ENCODE data around the gene MAST4. TPM values are rescaled to one million over a fixed set of nuclear protein-coding genes. Genes with fewer than 3 reads are reported as not detected.
A peak's percentile ranks its signal among the peaks of the same experiment; 100 is the strongest.

Gene MAST4
- total RNA-seq, 1 experiment from 2014 or later = 11.8 TPM

GRCh38 chr5:66788556-66788955, 192.4 kb downstream of the MAST4 start:
- Histone ChIP-seq H4K20me1 (ENCODE audit: insufficient read depth, low read depth, low read length) (no peaks in the 10 kb centered on the region), H3K4me2 (ENCODE audit: low read depth, low read length, poor library complexity, severe bottlenecking) (no peak overlapping the region), H2AFZ (ENCODE audit: low read length) (no peak overlapping the region), H3K4me3 (ENCODE audit: low read length) (no peak overlapping the region), H3K27me3 (ENCODE audit: low read length) (no peaks in the 10 kb centered on the region), H3K9ac (ENCODE audit: low read length) (no peak overlapping the region), H3K9me2 (replicated peaks; ENCODE audit: insufficient read depth, low read length) (no peaks in the 10 kb centered on the region), H3K4me1 (ENCODE audit: low read length) (peaks cover 5% of the 10 kb centered on the region; the same call in 1 of the 2 replicates), H3K9me3 (ENCODE audit: low read length) (no peaks in the 10 kb centered on the region), H3K36me3 (ENCODE audit: insufficient read depth, low read length) (no peaks in the 10 kb centered on the region), H3K27ac (ENCODE audit: low read length) (no peak overlapping the region), H3K79me2 (ENCODE audit: low read length) (no peaks in the 10 kb centered on the region)
- no peak for DNase-seq

- Histone ChIP-seq H3K79me2 (ENCODE audit: low read length) (no peaks in the 10 kb centered on the region), H3K4me3 (ENCODE audit: low read length) (no peak overlapping the region), H3K9ac (ENCODE audit: low read length) (no peak overlapping the region), H3K36me3 (ENCODE audit: insufficient read depth, low read length) (no peaks in the 10 kb centered on the region), H3K27ac (ENCODE audit: low read length) (no peak overlapping the region), H3K4me2 (ENCODE audit: low read depth, low read length, poor library complexity, severe bottlenecking) (no peak overlapping the region), H3K9me3 (ENCODE audit: low read length) (no peaks in the 10 kb centered on the region), H3K27me3 (ENCODE audit: low read length) (no peaks in the 10 kb centered on the region), H3K9me2 (replicated peaks; ENCODE audit: insufficient read depth, low read length) (no peaks in the 10 kb centered on the region), H3K4me1 (ENCODE audit: low read length) (peaks cover 5% of the 10 kb centered on the region; the same call in 1 of the 2 replicates), H2AFZ (ENCODE audit: low read length) (no peak overlapping the region), H4K20me1 (ENCODE audit: insufficient read depth, low read depth, low read length) (no peaks in the 10 kb centered on the region)
- DNase-seq = no peak
These were observed 193.2 kb downstream of the MAST4 start for GRCh38 chr5:66789434-66789833.

GRCh38 chr5:66793049-66793448, 196.9 kb downstream of the MAST4 start:
- Histone ChIP-seq H3K27me3 (ENCODE audit: low read length) (no peaks in the 10 kb centered on the region), H4K20me1 (ENCODE audit: insufficient read depth, low read depth, low read length) (no peaks in the 10 kb centered on the region), H3K36me3 (ENCODE audit: insufficient read depth, low read length) (no peaks in the 10 kb centered on the region), H3K4me1 (ENCODE audit: low read length) (peaks cover 2% of the 10 kb centered on the region; the same call in 1 of the 2 replicates), H3K79me2 (ENCODE audit: low read length) (no peaks in the 10 kb centered on the region), H2AFZ (ENCODE audit: low read length) (no peak overlapping the region), H3K27ac (ENCODE audit: low read length) (no peak overlapping the region), H3K9ac (ENCODE audit: low read length) (no peak overlapping the region), H3K4me2 (ENCODE audit: low read depth, low read length, poor library complexity, severe bottlenecking) (no peak overlapping the region), H3K9me2 (replicated peaks; ENCODE audit: insufficient read depth, low read length) (no peaks in the 10 kb centered on the region), H3K9me3 (ENCODE audit: low read length) (no peaks in the 10 kb centered on the region), H3K4me3 (ENCODE audit: low read length) (no peak overlapping the region)
- no peak for DNase-seq

DNA sequence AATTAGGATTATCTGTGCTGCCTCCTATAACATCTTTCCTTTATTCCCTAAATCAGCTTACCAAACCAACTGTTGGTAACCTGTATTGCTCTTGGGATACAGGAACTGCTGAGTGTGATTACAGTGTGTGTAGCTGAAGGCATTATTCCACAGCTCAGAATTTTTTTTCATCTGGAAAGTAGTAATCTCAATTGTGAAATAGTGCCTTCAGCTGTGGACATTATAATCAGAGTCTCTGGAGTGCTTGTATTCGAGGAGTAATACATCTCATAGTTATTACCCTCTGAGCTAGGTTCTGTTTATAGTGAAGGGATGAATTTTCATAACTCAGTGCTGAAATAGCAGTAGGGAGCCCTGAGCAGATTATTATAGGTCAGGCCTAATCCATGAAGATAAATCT, 199.5 kb downstream of the MAST4 start:
- no peak for DNase-seq
- Histone ChIP-seq H3K36me3 (ENCODE audit: insufficient read depth, low read length) (no peaks in the 10 kb centered on the region), H3K9ac (ENCODE audit: low read length) (no peak overlapping the region), H2AFZ (ENCODE audit: low read length) (no peak overlapping the region), H4K20me1 (ENCODE audit: insufficient read depth, low read depth, low read length) (no peaks in the 10 kb centered on the region), H3K9me3 (ENCODE audit: low read length) (no peaks in the 10 kb centered on the region), H3K4me2 (ENCODE audit: low read depth, low read length, poor library complexity, severe bottlenecking) (no peak overlapping the region), H3K27me3 (ENCODE audit: low read length) (no peaks in the 10 kb centered on the region), H3K4me1 (ENCODE audit: low read length) (no peaks in the 10 kb centered on the region), H3K79me2 (ENCODE audit: low read length) (no peaks in the 10 kb centered on the region), H3K27ac (ENCODE audit: low read length) (no peak overlapping the region), H3K9me2 (replicated peaks; ENCODE audit: insufficient read depth, low read length) (no peaks in the 10 kb centered on the region), H3K4me3 (ENCODE audit: low read length) (no peak overlapping the region)

- DNase-seq = peak; percentile 52
- no peaks in the 10 kb centered on the region for H3K4me1 ChIP-seq (ENCODE audit: low read length)
- H3K36me3 ChIP-seq (ENCODE audit: insufficient read depth, low read length) = no peaks in the 10 kb centered on the region
- H3K27ac ChIP-seq (ENCODE audit: low read length) = no peak overlapping the region
- no peak overlapping the region for H3K4me2 ChIP-seq (ENCODE audit: low read depth, low read length, poor library complexity, severe bottlenecking)
- H3K9me3 ChIP-seq (ENCODE audit: low read length) = no peaks in the 10 kb centered on the region
- no peak overlapping the region for H3K9ac ChIP-seq (ENCODE audit: low read length)
- no peaks in the 10 kb centered on the region for H3K9me2 ChIP-seq (replicated peaks; ENCODE audit: insufficient read depth, low read length)
- H4K20me1 ChIP-seq (ENCODE audit: insufficient read depth, low read depth, low read length) = no peaks in the 10 kb centered on the region
- no peaks in the 10 kb centered on the region for H3K79me2 ChIP-seq (ENCODE audit: low read length)
- no peak overlapping the region for H3K4me3 ChIP-seq (ENCODE audit: low read length)
- no peaks in the 10 kb centered on the region for H3K27me3 ChIP-seq (ENCODE audit: low read length)
- no peak overlapping the region for H2AFZ ChIP-seq (ENCODE audit: low read length)
These were observed 200.4 kb downstream of the MAST4 start for GRCh38 chr5:66796305-66797292.

DNA sequence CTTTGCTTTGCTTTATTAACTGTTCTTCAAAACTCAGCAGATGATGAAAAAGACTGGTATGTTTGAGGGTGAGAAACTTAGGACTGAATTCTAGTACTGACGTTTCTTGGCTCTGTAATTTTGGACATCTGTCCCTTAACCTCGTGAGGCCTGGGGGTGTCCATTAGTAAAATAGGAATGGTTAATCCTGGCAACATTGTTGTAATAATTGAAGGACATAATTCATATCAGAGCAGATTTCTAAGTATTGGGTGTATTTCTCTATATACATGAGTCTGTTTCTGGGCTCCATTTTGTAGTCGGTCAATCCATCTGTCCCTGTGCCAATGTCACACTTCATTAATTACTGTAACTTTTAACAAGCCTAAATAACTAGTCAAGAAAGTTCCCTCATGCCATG, 206.7 kb downstream of the MAST4 start:
- H4K20me1 ChIP-seq (ENCODE audit: insufficient read depth, low read depth, low read length) = no peaks in the 10 kb centered on the region
- no peaks in the 10 kb centered on the region for H3K9me2 ChIP-seq (replicated peaks; ENCODE audit: insufficient read depth, low read length)

GRCh38 chr5:66805514-66806430, 209.6 kb downstream of the MAST4 start:
- Histone ChIP-seq H3K79me2 (ENCODE audit: low read length) (no peaks in the 10 kb centered on the region), H3K27ac (ENCODE audit: low read length) (no peak overlapping the region), H3K4me2 (ENCODE audit: low read depth, low read length, poor library complexity, severe bottlenecking) (no peak overlapping the region), H3K27me3 (ENCODE audit: low read length) (no peaks in the 10 kb centered on the region), H3K9ac (ENCODE audit: low read length) (no peak overlapping the region), H4K20me1 (ENCODE audit: insufficient read depth, low read depth, low read length) (no peaks in the 10 kb centered on the region), H3K4me3 (ENCODE audit: low read length) (no peak overlapping the region), H2AFZ (ENCODE audit: low read length) (no peak overlapping the region), H3K4me1 (ENCODE audit: low read length) (peaks cover 7% of the 10 kb centered on the region), H3K9me2 (replicated peaks; ENCODE audit: insufficient read depth, low read length) (no peaks in the 10 kb centered on the region), H3K36me3 (ENCODE audit: insufficient read depth, low read length) (no peaks in the 10 kb centered on the region), H3K9me3 (ENCODE audit: low read length) (no peaks in the 10 kb centered on the region)
- DNase-seq = no peak

More for the DNA sequence above, 206.7 kb downstream of the MAST4 start:
- DNase-seq = no peak
- H3K4me2 ChIP-seq (ENCODE audit: low read depth, low read length, poor library complexity, severe bottlenecking) = no peak overlapping the region
- H2AFZ ChIP-seq (ENCODE audit: low read length) = no peak overlapping the region
- H3K4me3 ChIP-seq (ENCODE audit: low read length) = no peak overlapping the region
- no peaks in the 10 kb centered on the region for H3K36me3 ChIP-seq (ENCODE audit: insufficient read depth, low read length)
- no peaks in the 10 kb centered on the region for H3K79me2 ChIP-seq (ENCODE audit: low read length)
- no peaks in the 10 kb centered on the region for H3K27me3 ChIP-seq (ENCODE audit: low read length)
- no peaks in the 10 kb centered on the region for H3K4me1 ChIP-seq (ENCODE audit: low read length)
- no peak overlapping the region for H3K27ac ChIP-seq (ENCODE audit: low read length)
- no peak overlapping the region for H3K9ac ChIP-seq (ENCODE audit: low read length)
- H3K9me3 ChIP-seq (ENCODE audit: low read length) = no peaks in the 10 kb centered on the region

- Histone ChIP-seq H3K9me3 (ENCODE audit: low read length) (no peaks in the 10 kb centered on the region), H4K20me1 (ENCODE audit: insufficient read depth, low read depth, low read length) (no peaks in the 10 kb centered on the region), H3K4me3 (ENCODE audit: low read length) (no peak overlapping the region), H3K4me1 (ENCODE audit: low read length) (peaks cover 27% of the 10 kb centered on the region), H3K27ac (ENCODE audit: low read length) (no peak overlapping the region), H3K79me2 (ENCODE audit: low read length) (no peaks in the 10 kb centered on the region), H2AFZ (ENCODE audit: low read length) (no peak overlapping the region), H3K27me3 (ENCODE audit: low read length) (no peaks in the 10 kb centered on the region), H3K9me2 (replicated peaks; ENCODE audit: insufficient read depth, low read length) (no peaks in the 10 kb centered on the region), H3K9ac (ENCODE audit: low read length) (no peak overlapping the region), H3K4me2 (ENCODE audit: low read depth, low read length, poor library complexity, severe bottlenecking) (no peak overlapping the region), H3K36me3 (ENCODE audit: insufficient read depth, low read length) (no peaks in the 10 kb centered on the region)
- DNase-seq = no peak
These were observed 211.6 kb downstream of the MAST4 start for GRCh38 chr5:66807743-66808142.

Measured in Karpas-422 (cell line).